Endothelial cell of umbilical vein (primary cell): Measurements from ENCODE around the gene PLA2G1B. TPM values are rescaled to one million over a fixed set of nuclear protein-coding genes. Genes with fewer than 3 reads are reported as not detected.
"Not testable (repeated sequence)": the region's sequence is repeated elsewhere in the genome, so short reads cannot be mapped to it uniquely, and the experiment has no call there.

Source experiments
- BruUV-seq: library from RNA; stranded (reverse); fragments of 400-500 nt; replicated peaks from 2 replicates; lab custom pipeline; 2021; lab: Mats Ljungman, UMichigan
- CTCF ChIA-PET: fragments of 300-600, 350-600 bp; sonication (Branson Sonifier 250); formaldehyde crosslinking; loops from one replicate; lab custom pipeline; 2021; ENCODE audit warnings: antibody characterized with exemption, inconsistent platforms; lab: Charles Lee
- POLR2A ChIA-PET: fragments of 300-600, 350-600 bp; sonication (Branson Sonifier 250); formaldehyde crosslinking; loops from one replicate; lab custom pipeline; 2021; ENCODE audit warnings: antibody characterized with exemption, inconsistent platforms; lab: Charles Lee
- DNase-seq: peaks from one replicate; pipeline ENCODE4 v3.0.0-alpha.2; 2011; ENCODE audit warnings: low read depth, low spot score
- FAIRE-seq: peaks from 2 replicates; lab custom pipeline; 2011; peaks lifted over from hg19 to GRCh38; lab: Jason Lieb, UNC
- H2AFZ ChIP-seq: 2 replicates; pipeline ENCODE4 v1.6.0; 2012; ENCODE audit warnings: low read depth, low read length, control low read depth, inconsistent platforms
- H3K27ac ChIP-seq: 2 replicates; pipeline ENCODE4 v1.5.1; 2011; ENCODE audit warnings: low read depth, mild to moderate bottlenecking, control low read depth, low read length, moderate library complexity; ENCODE audit not compliant: insufficient read depth
- H3K27me3 ChIP-seq, 2 experiments: 2 replicates each; pipeline versions ENCODE4 v1.6.0 to v1.6.1; 2011; ENCODE audit warnings: low read length in 2 of 2, mixed read lengths in 1 of 2; ENCODE audit not compliant: control insufficient read depth in 2 of 2, insufficient read depth in 2 of 2
- H3K36me3 ChIP-seq, 2 experiments: 2 replicates in 1 of 2; 3 replicates in 1 of 2; pipeline ENCODE4 v1.5.1; 2011; ENCODE audit warnings: low read length in 2 of 2, mild to moderate bottlenecking in 1 of 2, moderate library complexity in 1 of 2; ENCODE audit not compliant: control insufficient read depth in 2 of 2, insufficient read depth in 2 of 2; ENCODE audit errors: extremely low read depth in 1 of 2
- H3K4me1 ChIP-seq: 3 replicates; pipeline ENCODE4 v1.5.1; 2011; ENCODE audit warnings: mild to moderate bottlenecking, low read length; ENCODE audit not compliant: control insufficient read depth, insufficient read depth; ENCODE audit errors: extremely low read depth
- H3K4me2 ChIP-seq: 2 replicates; pipeline ENCODE4 v1.6.1; 2011; ENCODE audit warnings: low read length, control low read depth, mixed read lengths; ENCODE audit not compliant: insufficient read depth
- H3K4me3 ChIP-seq, 3 experiments: fragments of 200-600 bp in 1 of 3; sonication (generic), shearing (Covaris generic) in 1 of 3; replicated peaks in 1 of 3; 2 replicates each; pipeline ENCODE4 v1.5.1; 2011 to 2016; ENCODE audit warnings: control low read depth in 3 of 3, low read length in 3 of 3, mild to moderate bottlenecking in 2 of 3, inconsistent platforms in 1 of 3, low read depth in 1 of 3, moderate library complexity in 1 of 3; ENCODE audit not compliant: insufficient read depth in 1 of 3
- H3K79me2 ChIP-seq: 2 replicates; pipeline ENCODE4 v1.6.0; 2012; ENCODE audit warnings: low read length, inconsistent platforms; ENCODE audit not compliant: control insufficient read depth, insufficient read depth
- H3K9ac ChIP-seq: replicated peaks from 2 replicates; pipeline ENCODE3; 2011; ENCODE audit warnings: low read length, control low read depth; ENCODE audit not compliant: insufficient read depth; ENCODE audit errors: extremely low read depth
- H3K9me1 ChIP-seq: replicated peaks from 3 replicates; pipeline ENCODE4 v1.6.0; 2011; ENCODE audit warnings: mild to moderate bottlenecking, low read length; ENCODE audit not compliant: control insufficient read depth, insufficient read depth; ENCODE audit errors: extremely low read depth
- H3K9me3 ChIP-seq: replicated peaks from 2 replicates; pipeline ENCODE4 v1.5.1; 2012; ENCODE audit warnings: low read length, inconsistent platforms; ENCODE audit not compliant: control insufficient read depth, insufficient read depth
- H4K20me1 ChIP-seq: replicated peaks from 2 replicates; pipeline ENCODE3; 2011; ENCODE audit warnings: mild to moderate bottlenecking, low read length; ENCODE audit not compliant: control insufficient read depth, insufficient read depth; ENCODE audit errors: extremely low read depth
- EZH2 ChIP-seq: IDR thresholded peaks from 2 replicates; pipeline ENCODE4 v1.6.1; 2012; ENCODE audit warnings: borderline replicate concordance, low read depth, mild to moderate bottlenecking, moderate library complexity, low read length, inconsistent platforms; ENCODE audit not compliant: severe bottlenecking
- FOS ChIP-seq: IDR thresholded peaks from 2 replicates; pipeline ENCODE4 v1.6.1; 2011; ENCODE audit warnings: mild to moderate bottlenecking, low read length, moderate library complexity, borderline replicate concordance; ENCODE audit not compliant: insufficient read depth
- GATA2 ChIP-seq: IDR thresholded peaks from 2 replicates; pipeline ENCODE4 v1.7.0; 2011; ENCODE audit warnings: low read depth, mild to moderate bottlenecking, moderate library complexity, mixed read lengths, low read length; ENCODE audit not compliant: insufficient read length, insufficient read depth
- JUN ChIP-seq: IDR thresholded peaks from 2 replicates; pipeline ENCODE4 v1.6.1; 2011; ENCODE audit warnings: borderline replicate concordance, low read depth; ENCODE audit not compliant: insufficient read length, insufficient read depth
- MYC ChIP-seq: IDR thresholded peaks from one replicate; pipeline ENCODE4 v1.6.1; 2011; ENCODE audit warnings: mild to moderate bottlenecking, low read depth, low read length
- POLR2A ChIP-seq: IDR thresholded peaks from 2 replicates; pipeline ENCODE4 v1.6.1; 2012; ENCODE audit warnings: low read depth, mild to moderate bottlenecking, control low read depth, low read length
- POLR2AphosphoS5 ChIP-seq: IDR thresholded peaks from 2 replicates; pipeline ENCODE4 v1.6.1; 2012; ENCODE audit warnings: low read depth, mild to moderate bottlenecking, control low read depth, low read length, moderate library complexity; ENCODE audit not compliant: insufficient read depth
- dilution Hi-C: fragments of 300-500 bp; cut with MboI; formaldehyde crosslinking; loops from one replicate; pipeline ENCODE4 v1.15.0; 2019; ENCODE audit warnings: low sequenced_read_pairs; ENCODE audit not compliant: extremely low pct_ligation_motif_present
- intact Hi-C: fragments of 100-400 bp; cut with micrococcal nuclease; formaldehyde crosslinking; loops from one replicate; pipeline ENCODE4 v1.10.0; 2022
- polyA plus RNA-seq, 4 experiments: library from polyadenylated mRNA; depleted of rRNA in 3 of 4; stranded (reverse) in 3 of 4; unstranded in 1 of 4; fragments of >200 nt; gene quantifications; 2 replicates each; pipeline versions ENCODE4 v1.2.1 to v1.2.3, GENCODE V29; 2011 to 2012; ENCODE audit warnings: missing spikeins in 1 of 4
- total RNA-seq: library from RNA; stranded (reverse); gene quantifications from 2 replicates; pipeline ENCODE4 v1.2.3, GENCODE V29; 2021
- TF ChIP-seq, protein P1 (sequence below): IDR thresholded peaks from 2 replicates; pipeline ENCODE4 v1.6.1; 2011; ENCODE audit not compliant: insufficient read depth, insufficient read length
- TF ChIP-seq, protein P2 (sequence below), 2 donors: IDR thresholded peaks; 1 replicate in 1 of 2; 2 replicates in 1 of 2; pipeline ENCODE4 v1.5.1; 2011; ENCODE audit warnings: low read length in 2 of 2, mild to moderate bottlenecking in 2 of 2, moderate library complexity in 2 of 2, control low read depth in 1 of 2, inconsistent platforms in 1 of 2, low read depth in 1 of 2; ENCODE audit not compliant: insufficient read depth in 1 of 2; ENCODE audit errors: extremely low read depth in 1 of 2

Gene PLA2G1B
- total and polyA plus RNA-seq, 2 donors (not counting 3 experiments of a cell fraction or from before 2014, with no cell fraction given): not detected

DNA sequence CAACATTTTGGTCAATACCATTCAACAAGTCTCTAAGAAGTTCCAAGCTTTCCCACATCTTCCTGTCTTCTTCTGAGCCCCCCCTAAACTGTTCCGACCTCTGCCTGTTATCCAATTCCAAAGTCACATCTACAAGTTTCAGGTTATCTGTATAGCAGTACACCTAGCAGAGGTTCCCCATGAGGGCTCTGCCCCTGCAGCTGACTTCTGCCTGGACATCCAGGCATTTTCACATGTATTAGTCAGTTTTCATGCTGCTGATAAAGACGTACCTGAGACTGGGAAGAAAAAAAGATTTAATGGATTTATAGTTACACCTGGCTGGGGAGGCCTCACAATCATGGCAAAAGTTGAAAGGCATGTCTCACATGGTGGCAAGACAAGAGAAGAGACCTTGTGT lies 10.2 kb upstream of the PLA2G1B start:
- no peaks in the 10 kb centered on the region for H4K20me1 ChIP-seq

GRCh38 chr12:120336392-120336791 lies 8.8 kb upstream of the PLA2G1B start:
- DNase-seq, H3K4me1 ChIP-seq, intact Hi-C loops, FAIRE-seq, H3K9ac ChIP-seq, H3K36me3 ChIP-seq, dilution Hi-C loops, POLR2A ChIA-PET, BruUV-seq, H2AFZ ChIP-seq, H3K4me3 ChIP-seq, H3K27me3 ChIP-seq, H3K79me2 ChIP-seq, H4K20me1 ChIP-seq, H3K9me1 ChIP-seq, H3K9me3 ChIP-seq, H3K4me2 ChIP-seq, H3K27ac ChIP-seq: not testable (repeated sequence)
- CTCF ChIA-PET: interaction anchor here (0.6 to 2.1 kb wide), 2 partner anchors 51 to 93 kb away, joined by 3 to 6 read pairs; no protein-coding TSS in a partner anchor

More for the DNA sequence above, 10.2 kb upstream of the PLA2G1B start:
- Histone ChIP-seq H3K9ac (no peak overlapping the region), H3K4me2 (no peak overlapping the region), H3K4me1 (no peaks in the 10 kb centered on the region), H3K9me1 (no peaks in the 10 kb centered on the region), H3K27ac (no peak overlapping the region), H2AFZ (no peak overlapping the region), H3K4me3 (no peak overlapping the region), H3K27me3 (no peaks in the 10 kb centered on the region), H3K36me3 (no peaks in the 10 kb centered on the region), H3K79me2 (no peaks in the 10 kb centered on the region), H3K9me3 (no peaks in the 10 kb centered on the region)
- ChIA-PET POLR2A (no interaction called here), CTCF (interaction anchor here (1.3 kb wide), 1 partner anchor 36 kb away, joined by 3 read pairs; the partner anchor contains the start of gene SIRT4)
- no peak for TF ChIP-seq JUN
- TF ChIP-seq, protein P1, sequence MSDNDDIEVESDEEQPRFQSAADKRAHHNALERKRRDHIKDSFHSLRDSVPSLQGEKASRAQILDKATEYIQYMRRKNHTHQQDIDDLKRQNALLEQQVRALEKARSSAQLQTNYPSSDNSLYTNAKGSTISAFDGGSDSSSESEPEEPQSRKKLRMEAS: no peak
- TF ChIP-seq MYC: no peak
- TF ChIP-seq GATA2: no peak
- TF ChIP-seq, protein P2, sequence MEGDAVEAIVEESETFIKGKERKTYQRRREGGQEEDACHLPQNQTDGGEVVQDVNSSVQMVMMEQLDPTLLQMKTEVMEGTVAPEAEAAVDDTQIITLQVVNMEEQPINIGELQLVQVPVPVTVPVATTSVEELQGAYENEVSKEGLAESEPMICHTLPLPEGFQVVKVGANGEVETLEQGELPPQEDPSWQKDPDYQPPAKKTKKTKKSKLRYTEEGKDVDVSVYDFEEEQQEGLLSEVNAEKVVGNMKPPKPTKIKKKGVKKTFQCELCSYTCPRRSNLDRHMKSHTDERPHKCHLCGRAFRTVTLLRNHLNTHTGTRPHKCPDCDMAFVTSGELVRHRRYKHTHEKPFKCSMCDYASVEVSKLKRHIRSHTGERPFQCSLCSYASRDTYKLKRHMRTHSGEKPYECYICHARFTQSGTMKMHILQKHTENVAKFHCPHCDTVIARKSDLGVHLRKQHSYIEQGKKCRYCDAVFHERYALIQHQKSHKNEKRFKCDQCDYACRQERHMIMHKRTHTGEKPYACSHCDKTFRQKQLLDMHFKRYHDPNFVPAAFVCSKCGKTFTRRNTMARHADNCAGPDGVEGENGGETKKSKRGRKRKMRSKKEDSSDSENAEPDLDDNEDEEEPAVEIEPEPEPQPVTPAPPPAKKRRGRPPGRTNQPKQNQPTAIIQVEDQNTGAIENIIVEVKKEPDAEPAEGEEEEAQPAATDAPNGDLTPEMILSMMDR (IDR thresholded peaks at IDR 0.05; ENCODE audit: extremely low read depth in 1 of 2, insufficient read depth in 1 of 2, low read depth in 1 of 2, low read length in 2 of 2): no peak
- no peak for TF ChIP-seq FOS
- no peak for TF ChIP-seq POLR2A
- no peak for TF ChIP-seq EZH2
- no peak for TF ChIP-seq POLR2AphosphoS5
- BruUV-seq: no TSS peak
- FAIRE-seq (no peak), DNase-seq (no peak)
- intact Hi-C loops: no loop called here
- dilution Hi-C loops: no loop called here
